ENCODE results near the gene COPS4. TPM values are rescaled to one million over a fixed set of nuclear protein-coding genes. Genes with fewer than 3 reads are reported as not detected.
"Not testable (repeated sequence)": the region's sequence is repeated elsewhere in the genome, so short reads cannot be mapped to it uniquely, and the experiment has no call there.

The COPS4 gene
- total RNA-seq, 2 donors from 2014 or later, result 1.6 to 12.7 TPM

DNA sequence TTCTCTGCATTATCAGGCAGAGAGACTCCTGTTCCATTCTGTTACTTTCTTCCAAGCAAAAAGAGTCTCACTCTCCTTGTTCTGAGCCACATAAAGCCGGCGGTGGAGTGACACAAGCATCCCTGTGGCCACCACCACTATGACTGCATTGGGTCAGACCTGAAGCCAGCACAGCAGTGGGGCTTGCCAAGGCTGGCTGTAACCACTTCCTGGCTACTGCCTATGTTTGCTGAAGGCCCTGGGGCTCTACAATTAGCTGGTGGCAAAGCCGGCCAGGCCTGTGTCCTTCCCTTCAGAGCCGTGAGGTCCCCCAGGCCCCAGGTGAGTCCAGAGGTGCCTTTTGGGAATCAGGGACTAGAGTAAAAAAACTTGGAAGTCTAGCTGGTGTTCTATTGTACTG, 47.8 kb downstream of the COPS4 start:
- no peaks in the 10 kb centered on the region for H3K9me3 ChIP-seq
- 78 to 90% methylated on average over 3 to 4 of the region's 4 CpGs for WGBS, 2 donors
- no peaks in the 10 kb centered on the region for H3K4me1 ChIP-seq
- H3K27me3 ChIP-seq, result no peaks in the 10 kb centered on the region
- H3K27ac ChIP-seq, result no peak overlapping the region
- no peak overlapping the region for H3K4me3 ChIP-seq
- intact Hi-C loops (cut with DNase I), result no loop called here
- H3K36me3 ChIP-seq (replicated peaks in 1 of 2; ENCODE audit: insufficient read depth in 1 of 2, low read depth in 2 of 2), result no peaks in the 10 kb centered on the region
- TF ChIP-seq, protein P1, sequence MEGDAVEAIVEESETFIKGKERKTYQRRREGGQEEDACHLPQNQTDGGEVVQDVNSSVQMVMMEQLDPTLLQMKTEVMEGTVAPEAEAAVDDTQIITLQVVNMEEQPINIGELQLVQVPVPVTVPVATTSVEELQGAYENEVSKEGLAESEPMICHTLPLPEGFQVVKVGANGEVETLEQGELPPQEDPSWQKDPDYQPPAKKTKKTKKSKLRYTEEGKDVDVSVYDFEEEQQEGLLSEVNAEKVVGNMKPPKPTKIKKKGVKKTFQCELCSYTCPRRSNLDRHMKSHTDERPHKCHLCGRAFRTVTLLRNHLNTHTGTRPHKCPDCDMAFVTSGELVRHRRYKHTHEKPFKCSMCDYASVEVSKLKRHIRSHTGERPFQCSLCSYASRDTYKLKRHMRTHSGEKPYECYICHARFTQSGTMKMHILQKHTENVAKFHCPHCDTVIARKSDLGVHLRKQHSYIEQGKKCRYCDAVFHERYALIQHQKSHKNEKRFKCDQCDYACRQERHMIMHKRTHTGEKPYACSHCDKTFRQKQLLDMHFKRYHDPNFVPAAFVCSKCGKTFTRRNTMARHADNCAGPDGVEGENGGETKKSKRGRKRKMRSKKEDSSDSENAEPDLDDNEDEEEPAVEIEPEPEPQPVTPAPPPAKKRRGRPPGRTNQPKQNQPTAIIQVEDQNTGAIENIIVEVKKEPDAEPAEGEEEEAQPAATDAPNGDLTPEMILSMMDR (IDR thresholded peaks at IDR 0.05), result no peak
- no peak for TF ChIP-seq POLR2A (IDR thresholded peaks at IDR 0.05)
- ATAC-seq (no peak), DNase-seq (no peak)

DNA sequence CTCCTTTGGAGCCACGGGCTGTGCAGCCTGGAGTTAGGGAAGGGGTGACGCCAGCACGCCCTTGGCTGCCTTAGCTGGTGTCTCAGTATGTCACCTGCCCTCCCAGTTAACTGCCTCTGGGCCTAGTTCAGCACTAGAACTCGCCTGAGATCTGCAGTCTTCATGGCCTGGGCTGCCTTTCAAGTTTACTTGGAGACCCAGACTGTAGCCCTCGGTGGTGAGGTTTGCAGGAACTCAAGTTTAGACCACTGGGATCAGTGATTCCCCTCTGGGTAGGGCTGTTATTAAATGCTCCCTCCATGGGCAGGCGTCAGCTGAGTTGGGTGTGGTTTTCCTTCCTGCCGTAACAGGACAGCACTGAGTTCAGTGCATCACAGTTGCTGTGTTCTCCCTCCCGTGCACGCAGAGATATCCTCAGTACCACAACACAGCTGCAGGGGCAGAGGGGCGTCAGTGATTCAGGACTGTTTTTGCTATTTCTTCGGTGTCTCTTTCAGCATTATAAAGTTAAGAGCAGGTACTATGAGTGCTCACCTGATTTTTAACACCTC, 49.0 kb downstream of the COPS4 start:
- Histone ChIP-seq H3K27ac (no peak overlapping the region), H3K4me3 (no peak overlapping the region), H3K27me3 (no peaks in the 10 kb centered on the region), H3K36me3 (replicated peaks in 1 of 2; ENCODE audit: insufficient read depth in 1 of 2, low read depth in 2 of 2) (no peaks in the 10 kb centered on the region), H3K9me3 (no peaks in the 10 kb centered on the region), H3K4me1 (no peaks in the 10 kb centered on the region)
- ATAC-seq (no peak), DNase-seq (no peak)
- intact Hi-C loops (cut with DNase I), result no loop called here
- 50 to 68% methylated on average over 10 to 11 of the region's 11 CpGs for WGBS, 2 donors
- no peak for TF ChIP-seq POLR2A (IDR thresholded peaks at IDR 0.05)
- TF ChIP-seq, protein P1 (IDR thresholded peaks at IDR 0.05), result no peak

DNA sequence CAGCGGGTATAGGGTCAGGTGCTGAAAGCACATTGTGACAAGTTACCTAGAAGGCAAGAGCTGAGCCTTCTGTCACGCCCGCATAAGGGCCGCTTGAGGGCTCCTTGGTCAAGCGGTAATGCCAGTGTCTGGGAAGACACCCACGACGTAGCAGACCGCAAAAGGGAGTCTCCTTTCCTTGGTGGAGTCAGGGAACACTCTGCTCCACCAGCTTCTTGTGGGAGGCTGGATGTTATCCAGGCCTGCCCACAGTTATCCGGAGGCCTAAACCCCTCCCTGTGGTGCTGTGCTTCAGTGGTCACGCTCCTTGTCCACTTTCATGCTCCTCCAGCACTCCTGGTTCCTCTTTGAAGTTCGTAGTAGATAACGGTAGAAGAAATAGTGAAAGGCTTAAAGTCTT, 50.0 kb downstream of the COPS4 start:
- 85 to 90% methylated on average over 12 of the region's 12 CpGs for WGBS, 2 donors
- H3K27ac ChIP-seq; H3K9me3 ChIP-seq; intact Hi-C loops (cut with DNase I); H3K36me3 ChIP-seq (replicated peaks in 1 of 2; ENCODE audit: insufficient read depth in 1 of 2, low read depth in 2 of 2); H3K4me1 ChIP-seq; DNase-seq; ATAC-seq; H3K27me3 ChIP-seq; H3K4me3 ChIP-seq: not testable (repeated sequence)

DNA sequence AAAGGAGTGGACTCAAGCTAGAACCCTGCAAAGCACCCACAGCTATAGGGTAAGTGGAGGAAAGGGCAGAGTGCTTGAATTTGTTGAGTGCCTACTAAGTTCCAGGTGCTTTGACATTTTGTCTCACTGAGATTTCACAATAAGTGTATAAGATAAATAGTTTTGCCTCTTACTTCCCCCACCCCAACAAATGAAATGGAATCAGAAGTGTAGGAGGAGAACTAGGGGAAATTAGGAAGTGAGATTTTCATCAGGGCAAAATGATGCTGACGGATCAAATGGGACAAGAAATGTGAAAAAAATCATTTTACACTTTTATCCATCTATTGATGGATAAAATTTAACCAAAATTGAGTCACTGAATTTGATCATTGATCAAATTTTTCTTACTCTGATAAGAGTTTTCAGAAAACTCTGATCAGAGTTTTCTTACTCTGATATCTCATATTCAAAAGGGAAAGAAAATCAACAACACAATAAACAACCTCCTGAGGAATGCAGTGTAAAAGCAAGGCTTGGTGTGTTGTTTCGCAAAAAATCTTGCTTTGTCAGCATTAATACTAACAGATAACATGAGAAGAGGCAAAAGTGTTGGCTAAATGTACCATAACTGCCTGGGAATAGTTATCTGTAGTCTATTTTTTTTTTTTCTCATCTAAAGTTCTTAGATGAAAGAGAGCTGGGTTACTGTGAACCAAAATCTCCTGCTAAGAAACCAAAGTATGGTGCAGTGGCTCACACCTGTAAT, 54.6 kb downstream of the COPS4 start:
- Histone ChIP-seq H3K27me3 (no peaks in the 10 kb centered on the region), H3K4me1 (no peaks in the 10 kb centered on the region), H3K36me3 (replicated peaks in 1 of 2; ENCODE audit: insufficient read depth in 1 of 2, low read depth in 2 of 2) (no peaks in the 10 kb centered on the region), H3K9me3 (no peaks in the 10 kb centered on the region), H3K4me3 (no peak overlapping the region), H3K27ac (no peak overlapping the region)
- 73 to 76% methylated on average over 2 of the region's 2 CpGs for WGBS, 2 donors
- intact Hi-C loops (cut with DNase I), result no loop called here
- ATAC-seq (no peak), DNase-seq (no peak)
- no peak for TF ChIP-seq POLR2A (IDR thresholded peaks at IDR 0.05)
- TF ChIP-seq, protein P1 (IDR thresholded peaks at IDR 0.05), result no peak

DNA sequence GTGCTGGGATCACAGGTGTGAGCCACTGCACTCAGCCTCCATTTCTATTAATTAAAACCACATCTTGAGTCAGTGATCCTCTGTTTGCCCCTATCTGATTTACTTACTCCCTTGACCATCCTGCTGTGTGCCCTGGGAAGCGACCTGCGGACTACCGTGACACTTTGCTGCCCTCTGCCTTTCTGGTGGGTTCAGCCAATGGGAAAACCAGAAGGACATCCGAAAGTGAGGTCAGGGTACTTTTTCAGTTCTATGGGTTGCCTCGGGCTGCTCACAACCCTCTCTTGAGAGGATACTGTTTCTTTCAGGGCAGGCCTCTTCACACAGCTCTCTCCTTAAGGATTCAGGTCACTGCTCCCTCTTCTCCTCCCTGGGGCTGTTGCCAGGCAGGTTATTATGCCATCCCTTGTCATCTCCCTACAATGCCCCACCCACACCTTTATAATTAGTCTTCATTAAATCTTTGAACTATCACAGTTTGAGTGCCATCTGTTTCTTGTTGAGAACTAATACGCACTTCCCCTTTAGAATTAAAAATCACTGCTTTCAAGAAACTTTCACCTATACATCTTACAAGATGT, 58.2 kb downstream of the COPS4 start:
- WGBS, 2 donors, result 63 to 70% methylated on average over 6 of the region's 6 CpGs
- DNase-seq (no peak), ATAC-seq (no peak)
- no peaks in the 10 kb centered on the region for H3K4me1 ChIP-seq
- H3K27ac ChIP-seq, result no peak overlapping the region
- H3K27me3 ChIP-seq, result no peaks in the 10 kb centered on the region
- TF ChIP-seq, protein P1 (IDR thresholded peaks at IDR 0.05), result no peak
- H3K9me3 ChIP-seq, result no peaks in the 10 kb centered on the region
- H3K4me3 ChIP-seq, result no peak overlapping the region
- no peaks in the 10 kb centered on the region for H3K36me3 ChIP-seq (replicated peaks in 1 of 2; ENCODE audit: insufficient read depth in 1 of 2, low read depth in 2 of 2)
- intact Hi-C loops (cut with DNase I), result no loop called here

All from body of pancreas (tissue), 4 donors.